B cell (primary cell): ENCODE results near the gene FRMD4A. TPM values are rescaled to one million over a fixed set of nuclear protein-coding genes. Genes with fewer than 3 reads are reported as not detected.

Experiments
- ATAC-seq: fragments of 200-7000 bp; cut with Tn5 transposase; one replicate; pipeline ENCODE4 v1.10.0; 2021; ENCODE audit warnings: low read depth, mild to moderate bottlenecking, moderate number of reproducible peaks, moderate library complexity
- CTCF ChIA-PET: fragments of 350-600 bp; sonication (Branson Sonifier 250); formaldehyde crosslinking; loops from one replicate; lab custom pipeline; 2021; ENCODE audit warnings: antibody characterized with exemption, inconsistent platforms; lab: Charles Lee
- POLR2A ChIA-PET: fragments of 350-600 bp; sonication (Branson Sonifier 250); formaldehyde crosslinking; loops from one replicate; lab custom pipeline; 2021; ENCODE audit warnings: antibody characterized with exemption; lab: Charles Lee
- DNase-seq: peaks from one replicate; pipeline ENCODE4 v3.0.0; 2013
- H2AFZ ChIP-seq: 2 replicates; pipeline ENCODE4 v1.6.1; 2012; ENCODE audit warnings: mild to moderate bottlenecking, low read depth, low read length; ENCODE audit not compliant: insufficient read depth, poor library complexity, severe bottlenecking
- H3K27ac ChIP-seq, 2 donors: 1 replicate in 1 of 2; 2 replicates in 1 of 2; pipeline ENCODE4 v1.5.1; 2012 to 2013; ENCODE audit warnings: low read length in 2 of 2, mild to moderate bottlenecking in 2 of 2, moderate library complexity in 1 of 2
- H3K27me3 ChIP-seq, 4 experiments: fragments of 200-600 bp in 1 of 4; sonication (generic) in 1 of 4; replicated peaks in 1 of 4; 1 replicate in 2 of 4; 2 replicates in 2 of 4; pipeline versions ENCODE4 v1.6.1 to v1.7.0; 2013 to 2016; ENCODE audit warnings: low read length in 3 of 4, mild to moderate bottlenecking in 2 of 4, mixed read lengths in 1 of 4, moderate library complexity in 1 of 4; ENCODE audit not compliant: insufficient read depth in 4 of 4, control insufficient read depth in 3 of 4; ENCODE audit errors: control extremely low read depth in 1 of 4
- H3K36me3 ChIP-seq, 2 experiments: replicated peaks in 1 of 2; 1 replicate in 1 of 2; 2 replicates in 1 of 2; pipeline versions ENCODE4 v1.6.1 to v1.7.1; 2013; ENCODE audit warnings: low read length in 1 of 2; ENCODE audit not compliant: insufficient read depth in 2 of 2, control insufficient read depth in 1 of 2; ENCODE audit errors: control extremely low read depth in 1 of 2, extremely low read depth in 1 of 2
- H3K4me1 ChIP-seq, 2 donors: fragments of 200-600 bp in 1 of 2; sonication (generic) in 1 of 2; 1 replicate in 1 of 2; 2 replicates in 1 of 2; pipeline versions ENCODE4 v1.5.1 to v1.6.1; 2013 to 2017; ENCODE audit warnings: low read length in 2 of 2; ENCODE audit not compliant: control insufficient read depth in 2 of 2, insufficient read depth in 2 of 2
- H3K4me2 ChIP-seq: replicated peaks from 2 replicates; pipeline ENCODE3; 2012; ENCODE audit warnings: mild to moderate bottlenecking, low read depth, low read length; ENCODE audit not compliant: poor library complexity, severe bottlenecking
- H3K4me3 ChIP-seq, 5 experiments: fragments of 200-600 bp in 1 of 5; sonication (generic) in 1 of 5; 1 replicate in 3 of 5; 2 replicates in 2 of 5; pipeline versions ENCODE4 v1.5.1 to v1.7.0; 2011 to 2016; ENCODE audit warnings: low read length in 4 of 5, mild to moderate bottlenecking in 4 of 5, low read depth in 2 of 5, control low read depth in 1 of 5, moderate library complexity in 1 of 5; ENCODE audit not compliant: insufficient read depth in 1 of 5; ENCODE audit errors: control extremely low read depth in 1 of 5, extremely low read depth in 1 of 5
- H3K79me2 ChIP-seq: fragments of 200-600 bp; sonication (generic); one replicate; pipeline ENCODE4 v1.6.0; 2016; ENCODE audit warnings: low read length; ENCODE audit not compliant: control insufficient read depth, insufficient read depth
- H3K9ac ChIP-seq: fragments of 200-600 bp; sonication (generic); 2 replicates; pipeline ENCODE4 v1.6.1; 2017; ENCODE audit warnings: mild to moderate bottlenecking, low read length, moderate library complexity
- H3K9me3 ChIP-seq, 3 donors: one replicate each; pipeline versions ENCODE4 v1.6.1 to v1.7.1; 2013; ENCODE audit warnings: low read length in 2 of 3; ENCODE audit not compliant: control insufficient read depth in 2 of 3, insufficient read depth in 1 of 3; ENCODE audit errors: control extremely low read depth in 1 of 3
- H4K20me1 ChIP-seq: 2 replicates; pipeline ENCODE4 v1.6.0; 2012; ENCODE audit warnings: mild to moderate bottlenecking, low read length; ENCODE audit not compliant: insufficient read depth, control insufficient read depth, poor library complexity, severe bottlenecking
- H3K27ac Mint-ChIP-seq: one replicate; pipeline ENCODE4 v1.8.0; 2021; ENCODE audit warnings: mixed read lengths
- H3K27me3 Mint-ChIP-seq: one replicate; pipeline ENCODE4 v1.8.0; 2021; ENCODE audit warnings: mixed read lengths
- H3K4me1 Mint-ChIP-seq: one replicate; pipeline ENCODE4 v1.8.0; 2021; ENCODE audit warnings: mixed read lengths
- H3K4me3 Mint-ChIP-seq: one replicate; pipeline ENCODE4 v1.8.0; 2021; ENCODE audit warnings: mixed read lengths
- H3K9me3 Mint-ChIP-seq: one replicate; pipeline ENCODE4 v1.8.0; 2022; ENCODE audit warnings: mixed read lengths; ENCODE audit not compliant: insufficient read depth
- EZH2 ChIP-seq: IDR thresholded peaks from 2 replicates; pipeline ENCODE4 v1.6.1; 2012; ENCODE audit warnings: borderline replicate concordance, low read depth, mild to moderate bottlenecking, moderate library complexity, low read length; ENCODE audit not compliant: insufficient read depth, poor library complexity, severe bottlenecking
- WGBS: methylation state at CpG from one replicate; pipeline ENCODE4 v1.1.5; 2013; ENCODE audit warnings: missing lambda C conversion rate; ENCODE audit not compliant: insufficient coverage; 5-methylcytosine and 5-hydroxymethylcytosine counted together
- intact Hi-C: fragments of 100-400 bp; cut with micrococcal nuclease; formaldehyde crosslinking; loops from one replicate; pipeline ENCODE4 v1.10.0; 2022
- polyA plus RNA-seq: library from polyadenylated mRNA; depleted of rRNA; stranded (reverse); fragments of >200 nt; gene quantifications from 2 replicates; pipeline ENCODE4 v1.2.3, GENCODE V29; 2012
- total RNA-seq, 2 donors: library from RNA; stranded (reverse); fragments of 120-200 nt in 1 of 2; gene quantifications; 1 replicate in 1 of 2; 2 replicates in 1 of 2; pipeline versions ENCODE4 v1.2.3 to v1.2.4, GENCODE V29; 2013 to 2022
- TF ChIP-seq, protein P1 (sequence below): fragments of 200-600 bp; IDR thresholded peaks from one replicate; pipeline ENCODE4 v1.8.0; 2022; ENCODE audit warnings: antibody characterized with exemption, mild to moderate bottlenecking

FRMD4A gene
- total and polyA plus RNA-seq, 2 donors (not counting 1 experiment from before 2014, with no cell fraction given) = 0.76 to 3.4 TPM

DNA sequence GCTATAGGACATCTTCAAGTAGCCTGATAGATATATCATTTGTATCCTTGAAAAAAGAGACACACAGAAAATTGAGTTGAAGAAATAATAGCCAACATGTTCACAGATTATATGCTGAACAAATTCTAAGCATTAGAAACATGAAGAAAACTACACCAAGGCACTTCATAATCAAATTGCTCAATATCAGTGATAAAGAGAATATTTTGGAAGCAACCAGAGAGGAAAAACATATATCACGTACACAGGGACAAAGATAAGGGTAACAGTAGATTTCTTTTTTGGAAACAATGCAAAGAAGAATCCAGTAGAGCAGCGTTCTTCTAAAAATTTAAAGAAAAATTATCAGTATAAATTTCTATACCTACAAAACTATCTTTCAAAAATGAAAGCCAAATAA, 6.0 kb upstream of the FRMD4A start:
- H2AFZ ChIP-seq = no peak overlapping the region
- Mint-ChIP-seq H3K27ac (no peak overlapping the region), H3K9me3 (no peaks in the 10 kb centered on the region), H3K27me3 (peaks cover 29% of the 10 kb centered on the region), H3K4me3 (no peak overlapping the region), H3K4me1 (no peaks in the 10 kb centered on the region)
- H3K9me3 ChIP-seq = peaks cover 0 to 3% (median 0%) of the 10 kb centered on the region in 3 donors
- ATAC-seq = no peak
- intact Hi-C loops = no loop called here
- no peaks in the 10 kb centered on the region for H3K79me2 ChIP-seq
- no peak for TF ChIP-seq EZH2
- TF ChIP-seq, protein P1, sequence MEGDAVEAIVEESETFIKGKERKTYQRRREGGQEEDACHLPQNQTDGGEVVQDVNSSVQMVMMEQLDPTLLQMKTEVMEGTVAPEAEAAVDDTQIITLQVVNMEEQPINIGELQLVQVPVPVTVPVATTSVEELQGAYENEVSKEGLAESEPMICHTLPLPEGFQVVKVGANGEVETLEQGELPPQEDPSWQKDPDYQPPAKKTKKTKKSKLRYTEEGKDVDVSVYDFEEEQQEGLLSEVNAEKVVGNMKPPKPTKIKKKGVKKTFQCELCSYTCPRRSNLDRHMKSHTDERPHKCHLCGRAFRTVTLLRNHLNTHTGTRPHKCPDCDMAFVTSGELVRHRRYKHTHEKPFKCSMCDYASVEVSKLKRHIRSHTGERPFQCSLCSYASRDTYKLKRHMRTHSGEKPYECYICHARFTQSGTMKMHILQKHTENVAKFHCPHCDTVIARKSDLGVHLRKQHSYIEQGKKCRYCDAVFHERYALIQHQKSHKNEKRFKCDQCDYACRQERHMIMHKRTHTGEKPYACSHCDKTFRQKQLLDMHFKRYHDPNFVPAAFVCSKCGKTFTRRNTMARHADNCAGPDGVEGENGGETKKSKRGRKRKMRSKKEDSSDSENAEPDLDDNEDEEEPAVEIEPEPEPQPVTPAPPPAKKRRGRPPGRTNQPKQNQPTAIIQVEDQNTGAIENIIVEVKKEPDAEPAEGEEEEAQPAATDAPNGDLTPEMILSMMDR = no peak
- peaks cover 0 to 3% (median 0%) of the 10 kb centered on the region in 4 experiments for H3K27me3 ChIP-seq
- no peak overlapping the region for H3K27ac ChIP-seq
- no peak overlapping the region for H3K4me3 ChIP-seq
- no peak overlapping the region for H3K9ac ChIP-seq
- DNase-seq = no peak
- H3K36me3 ChIP-seq = no peaks in the 10 kb centered on the region
- no peaks in the 10 kb centered on the region for H3K4me1 ChIP-seq
- CTCF ChIA-PET = no interaction called here
- no peaks in the 10 kb centered on the region for H4K20me1 ChIP-seq
- no peak overlapping the region for H3K4me2 ChIP-seq
- WGBS = no CpG with 5 or more reads among the region's 2 CpGs
- POLR2A ChIA-PET = no interaction called here

DNA sequence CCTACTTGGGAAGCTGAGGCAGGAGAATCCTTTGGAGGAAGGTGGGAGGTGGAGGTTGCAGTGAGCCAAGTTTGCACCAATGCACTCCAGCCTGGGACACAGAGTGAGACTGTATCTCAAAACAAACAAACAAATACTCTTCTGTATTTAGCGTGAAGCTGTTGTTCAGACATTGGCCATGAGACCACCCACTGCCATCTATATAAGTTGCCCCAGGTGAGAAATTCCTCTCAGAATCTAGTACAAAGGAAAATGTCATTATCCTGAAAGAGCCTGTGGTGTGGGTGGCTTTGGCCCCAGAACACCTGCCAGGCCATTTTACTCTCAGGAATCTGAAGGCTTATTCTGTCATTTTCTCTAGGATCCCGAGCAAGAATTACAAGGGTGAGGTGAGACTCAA, 4.0 kb upstream of the FRMD4A start:
- TF ChIP-seq, protein P1 = no peak
- no peak for TF ChIP-seq EZH2
- Mint-ChIP-seq H3K27me3 (peaks cover 33% of the 10 kb centered on the region), H3K4me3 (no peak overlapping the region), H3K9me3 (no peaks in the 10 kb centered on the region), H3K4me1 (no peaks in the 10 kb centered on the region), H3K27ac (no peak overlapping the region)
- ATAC-seq (no peak), DNase-seq (no peak)
- H3K36me3 ChIP-seq = no peaks in the 10 kb centered on the region
- ChIA-PET POLR2A (no interaction called here), CTCF (no interaction called here)
- no peaks in the 10 kb centered on the region for H3K27me3 ChIP-seq
- WGBS = no CpG with 5 or more reads among the region's 2 CpGs
- intact Hi-C loops = no loop called here
- H3K4me1 ChIP-seq = no peaks in the 10 kb centered on the region
- no peaks in the 10 kb centered on the region for H3K79me2 ChIP-seq
- H3K27ac ChIP-seq = no peak overlapping the region
- H3K9me3 ChIP-seq = no peaks in the 10 kb centered on the region
- H4K20me1 ChIP-seq = no peaks in the 10 kb centered on the region
- H3K4me3 ChIP-seq = no peak overlapping the region
- no peak overlapping the region for H2AFZ ChIP-seq
- H3K9ac ChIP-seq = no peak overlapping the region
- no peak overlapping the region for H3K4me2 ChIP-seq
